K562 (cell line): Measurements from ENCODE around the gene TMEM245. TPM values are rescaled to one million over a fixed set of nuclear protein-coding genes. Genes with fewer than 3 reads are reported as not detected.

Experiments used
- BACH1 ChIP-seq: fragments of 200-800 bp; sonication (Bioruptor generic); IDR thresholded peaks from 2 replicates; pipeline ENCODE4 v1.6.1; 2016; ENCODE audit warnings: missing genetic modification characterization, missing compliant biosample characterization
- ELF1 ChIP-seq: fragments of 200-800 bp; sonication (Bioruptor generic); IDR thresholded peaks from 2 replicates; pipeline ENCODE4 v1.6.1; 2016; ENCODE audit warnings: missing genetic modification characterization, missing compliant biosample characterization
- ETV6 ChIP-seq, 3 experiments: fragments of 150-350 bp in 1 of 3; sonication (generic) in 1 of 3; formaldehyde crosslinking in 1 of 3; IDR thresholded peaks; 2 replicates each; pipeline versions ENCODE4 v1.6.1 to v1.8.0; 2014 to 2022; ENCODE audit warnings: borderline replicate concordance in 2 of 3, low read depth in 2 of 3, antibody characterized with exemption in 1 of 3, low read length in 1 of 3, mild to moderate bottlenecking in 1 of 3, missing genetic modification reagents in 1 of 3
- JUNB ChIP-seq: fragments of 450-650 bp; formaldehyde crosslinking; conservative IDR thresholded peaks from 2 replicates; pipeline ENCODE4 v1.4.0; 2020; ENCODE audit warnings: mild to moderate bottlenecking
- MBD2 ChIP-seq: sonication (generic); IDR thresholded peaks from 2 replicates; pipeline ENCODE4 v1.6.1; 2016; ENCODE audit warnings: low read depth, borderline replicate concordance
- PCBP1 ChIP-seq: fragments of 200-400 bp; formaldehyde crosslinking; IDR thresholded peaks from 2 replicates; pipeline ENCODE4 v1.6.1; 2018; ENCODE audit warnings: mild to moderate bottlenecking, low read depth, low read length; ENCODE audit not compliant: poor library complexity, severe bottlenecking
- STAG1 ChIP-seq: sonication (generic); formaldehyde crosslinking; IDR thresholded peaks from 2 replicates; pipeline ENCODE4 v1.5.0; 2020; ENCODE audit warnings: missing genetic modification reagents, borderline replicate concordance
- ZBTB7A ChIP-seq: IDR thresholded peaks from 2 replicates; pipeline ENCODE4 v1.6.1; 2011; ENCODE audit warnings: low read depth, mild to moderate bottlenecking, low read length, moderate library complexity, borderline replicate concordance; ENCODE audit not compliant: control insufficient read depth
- ZC3H4 ChIP-seq: sonication (generic); formaldehyde crosslinking; IDR thresholded peaks from 2 replicates; pipeline ENCODE4 v1.9.0; 2021; ENCODE audit warnings: missing genetic modification reagents, borderline replicate concordance
- ZFX ChIP-seq: sonication (generic); formaldehyde crosslinking; IDR thresholded peaks from 2 replicates; pipeline ENCODE4 v1.8.0; 2022; ENCODE audit warnings: mild to moderate bottlenecking, missing genetic modification reagents, moderate library complexity
- ZNF699 ChIP-seq: fragments of 250-450 bp; sonication (Bioruptor Pico); IDR thresholded peaks from 2 replicates; pipeline ENCODE4 v1.8.0; 2021; ENCODE audit warnings: mild to moderate bottlenecking, moderate library complexity; ENCODE audit not compliant: insufficient replicate concordance
- ZNF79 ChIP-seq: fragments of 250-450 bp; sonication (Bioruptor Pico); IDR thresholded peaks from 2 replicates; pipeline ENCODE4 v1.4.0; 2020; ENCODE audit warnings: low read depth, mild to moderate bottlenecking, moderate library complexity
- polyA plus RNA-seq, 8 experiments: library from polyadenylated mRNA; depleted of rRNA in 4 of 8; stranded (reverse) in 5 of 8; unstranded in 3 of 8; fragments of >200 nt; fragmentation: Nextera tagmentation in 2 of 8; fragmentation: Illumina TruSeq in 1 of 8; extraction: Ambion mirVana in 2 of 8; extraction: Trizol in 1 of 8; gene quantifications; 2 replicates each; pipeline versions ENCODE4 v1.2.1 to v1.2.3, GENCODE V29; 2011 to 2014; ENCODE audit warnings: inconsistent platforms in 1 of 8, missing spikeins in 1 of 8
- total RNA-seq, 7 experiments: library from RNA; depleted of rRNA in 6 of 7; stranded (reverse); fragments of >200 nt in 6 of 7; fragmentation: Illumina TruSeq in 2 of 7; extraction: Trizol in 2 of 7; gene quantifications; 2 replicates each; pipeline versions ENCODE4 v1.2.1 to v1.2.3, GENCODE V29; 2011 to 2021; ENCODE audit warnings: low replicate concordance in 1 of 7
- TF ChIP-seq, protein P1 (sequence below): fragments of 450-650 bp; IDR thresholded peaks from 2 replicates; pipeline ENCODE4 v1.6.1; 2017; ENCODE audit warnings: antibody characterized with exemption
- TF ChIP-seq, protein P2 (sequence below): sonication (generic); formaldehyde crosslinking; IDR thresholded peaks from 2 replicates; pipeline ENCODE4 v1.4.0; 2020; ENCODE audit warnings: mild to moderate bottlenecking, missing genetic modification reagents
- TF ChIP-seq, protein P3 (sequence below): fragments of 250-450 bp; sonication (Bioruptor Pico); IDR thresholded peaks from 2 replicates; pipeline ENCODE4 v1.5.0; 2021; ENCODE audit warnings: mild to moderate bottlenecking, moderate library complexity
- TF ChIP-seq, protein P4 (sequence below): fragments of 450-650 bp; IDR thresholded peaks from 2 replicates; pipeline ENCODE4 v1.6.1; 2014; ENCODE audit warnings: low read depth, mild to moderate bottlenecking, moderate library complexity, borderline replicate concordance

TMEM245 gene
- total and polyA plus RNA-seq, 9 of the 15 experiments (the other 6 are each of a cell fraction or from before 2014, with no cell fraction given) = 8.5 to 43.2 (median 24.3) TPM

DNA sequence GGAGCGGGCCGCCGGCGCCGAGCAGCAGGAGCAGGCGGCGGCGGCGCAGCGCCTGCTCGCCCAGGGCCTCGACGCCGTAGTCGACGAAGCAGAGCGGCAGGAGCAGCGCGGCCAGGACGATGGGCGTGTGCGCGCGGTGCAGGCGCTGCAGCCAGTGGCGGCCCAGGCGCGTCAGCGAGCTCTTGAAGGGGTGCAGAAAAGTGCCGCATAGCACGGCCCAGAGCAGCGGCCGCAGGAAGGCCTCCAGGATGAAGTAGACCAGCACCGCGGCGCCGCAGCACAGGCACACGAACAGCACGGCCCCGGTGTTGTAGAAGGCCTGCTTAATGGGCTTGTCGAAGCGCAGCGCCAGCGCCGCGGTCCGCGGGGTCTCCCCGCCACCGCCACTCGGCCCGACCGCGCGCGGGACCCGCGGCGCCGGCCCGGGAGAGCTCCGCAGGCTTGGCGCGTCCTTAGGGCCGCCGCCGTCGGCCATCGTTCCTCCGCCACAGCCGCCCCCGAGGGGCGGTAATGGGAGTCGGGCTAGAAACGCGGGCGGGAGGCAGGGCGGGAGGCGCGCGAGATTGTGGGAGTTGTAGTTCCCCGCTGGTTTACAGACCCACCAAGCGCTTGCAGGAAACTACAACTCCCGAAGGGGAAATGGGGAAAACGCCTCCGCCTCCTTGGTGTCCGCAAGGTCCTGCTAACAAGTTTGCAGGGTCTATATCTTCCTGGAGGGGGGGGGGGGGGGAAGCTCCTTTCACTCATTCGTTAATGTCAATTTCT is at the start of gene TMEM245 (continued):
- TF ChIP-seq, protein P1, sequence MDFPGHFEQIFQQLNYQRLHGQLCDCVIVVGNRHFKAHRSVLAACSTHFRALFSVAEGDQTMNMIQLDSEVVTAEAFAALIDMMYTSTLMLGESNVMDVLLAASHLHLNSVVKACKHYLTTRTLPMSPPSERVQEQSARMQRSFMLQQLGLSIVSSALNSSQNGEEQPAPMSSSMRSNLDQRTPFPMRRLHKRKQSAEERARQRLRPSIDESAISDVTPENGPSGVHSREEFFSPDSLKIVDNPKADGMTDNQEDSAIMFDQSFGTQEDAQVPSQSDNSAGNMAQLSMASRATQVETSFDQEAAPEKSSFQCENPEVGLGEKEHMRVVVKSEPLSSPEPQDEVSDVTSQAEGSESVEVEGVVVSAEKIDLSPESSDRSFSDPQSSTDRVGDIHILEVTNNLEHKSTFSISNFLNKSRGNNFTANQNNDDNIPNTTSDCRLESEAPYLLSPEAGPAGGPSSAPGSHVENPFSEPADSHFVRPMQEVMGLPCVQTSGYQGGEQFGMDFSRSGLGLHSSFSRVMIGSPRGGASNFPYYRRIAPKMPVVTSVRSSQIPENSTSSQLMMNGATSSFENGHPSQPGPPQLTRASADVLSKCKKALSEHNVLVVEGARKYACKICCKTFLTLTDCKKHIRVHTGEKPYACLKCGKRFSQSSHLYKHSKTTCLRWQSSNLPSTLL = no peak
- TF ChIP-seq ZNF79 (CRISPR knock-in tag) (no peak), ZNF699 (CRISPR knock-in tag) (no peak), PCBP1 (no peak), ZBTB7A (peak; percentile 93), ETV6 (IDR thresholded peaks at IDR 0.05; ENCODE audit: borderline replicate concordance in 1 of 2, low read depth in 2 of 2, low read length in 1 of 2) (no peak), ETV6 (CRISPR knock-in tag; IDR thresholded peaks at IDR 0.05; ENCODE audit: borderline replicate concordance) (no peak), ZFX (CRISPR knock-in tag) (peak; percentile 86), JUNB (CRISPR knock-in tag) (no peak), ZC3H4 (CRISPR knock-in tag) (peak; percentile 77; the same call in 1 of the 2 replicates), STAG1 (no peak; the same call in 1 of the 2 replicates), BACH1 (0 out of 2 replicates have a peak, but pooled peaks have one; percentile 53), ELF1 (tag) (peak; percentile 89), MBD2 (peak; percentile 75)
- TF ChIP-seq, protein P2, sequence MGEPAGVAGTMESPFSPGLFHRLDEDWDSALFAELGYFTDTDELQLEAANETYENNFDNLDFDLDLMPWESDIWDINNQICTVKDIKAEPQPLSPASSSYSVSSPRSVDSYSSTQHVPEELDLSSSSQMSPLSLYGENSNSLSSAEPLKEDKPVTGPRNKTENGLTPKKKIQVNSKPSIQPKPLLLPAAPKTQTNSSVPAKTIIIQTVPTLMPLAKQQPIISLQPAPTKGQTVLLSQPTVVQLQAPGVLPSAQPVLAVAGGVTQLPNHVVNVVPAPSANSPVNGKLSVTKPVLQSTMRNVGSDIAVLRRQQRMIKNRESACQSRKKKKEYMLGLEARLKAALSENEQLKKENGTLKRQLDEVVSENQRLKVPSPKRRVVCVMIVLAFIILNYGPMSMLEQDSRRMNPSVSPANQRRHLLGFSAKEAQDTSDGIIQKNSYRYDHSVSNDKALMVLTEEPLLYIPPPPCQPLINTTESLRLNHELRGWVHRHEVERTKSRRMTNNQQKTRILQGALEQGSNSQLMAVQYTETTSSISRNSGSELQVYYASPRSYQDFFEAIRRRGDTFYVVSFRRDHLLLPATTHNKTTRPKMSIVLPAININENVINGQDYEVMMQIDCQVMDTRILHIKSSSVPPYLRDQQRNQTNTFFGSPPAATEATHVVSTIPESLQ (CRISPR knock-in tag) = no peak
- TF ChIP-seq, protein P3, sequence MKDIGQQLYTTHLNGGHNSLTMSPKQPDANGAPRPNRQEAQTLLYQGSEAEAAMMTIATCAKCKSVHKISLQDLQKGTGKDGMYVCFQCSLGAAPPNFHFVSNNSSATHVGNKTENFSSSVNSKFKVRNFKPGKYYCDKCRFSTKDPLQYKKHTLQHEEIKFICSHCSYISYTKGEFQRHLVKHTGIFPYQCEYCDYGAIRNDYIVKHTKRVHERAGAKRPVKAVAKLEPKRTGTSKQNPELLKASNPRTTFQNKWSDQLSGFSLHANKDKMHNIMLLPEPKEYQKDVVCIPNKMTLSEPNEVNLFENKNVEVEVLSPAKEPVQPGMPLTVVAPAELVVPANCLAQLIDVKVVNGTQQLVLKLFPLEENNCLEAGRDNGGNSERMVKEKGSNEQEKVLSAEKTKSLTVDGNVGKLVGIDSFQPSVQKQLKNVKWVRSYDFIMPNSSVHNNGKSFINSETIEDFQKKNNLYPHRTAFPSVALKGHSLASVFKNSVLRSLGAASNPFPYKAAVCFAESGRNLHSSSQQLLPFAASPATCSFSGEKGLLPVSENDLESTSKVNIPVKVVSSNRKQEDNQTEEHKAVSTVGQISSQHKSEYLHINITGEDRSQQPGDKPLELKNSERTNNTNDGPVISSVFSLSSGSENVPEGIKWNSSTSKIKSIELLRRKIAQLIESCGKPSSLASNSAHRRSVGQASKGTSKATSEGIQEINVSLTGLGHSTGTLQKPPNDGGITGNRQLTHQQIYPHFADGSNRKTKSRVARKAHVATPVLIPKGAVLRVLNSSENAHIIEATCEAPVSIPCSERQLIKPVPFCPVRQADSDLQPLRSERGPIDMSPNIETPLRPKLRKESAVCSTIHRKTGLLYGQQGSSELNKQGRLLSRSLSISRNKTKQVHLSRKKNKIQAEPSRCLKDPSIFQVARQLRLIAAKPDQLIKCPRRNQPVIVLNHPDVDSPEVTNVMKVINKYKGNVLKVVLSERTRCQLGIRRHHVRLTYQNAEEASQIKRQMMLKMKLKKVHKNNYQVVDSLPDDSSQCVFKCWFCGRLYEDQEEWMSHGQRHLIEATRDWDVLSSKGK = no peak
- TF ChIP-seq, protein P4, sequence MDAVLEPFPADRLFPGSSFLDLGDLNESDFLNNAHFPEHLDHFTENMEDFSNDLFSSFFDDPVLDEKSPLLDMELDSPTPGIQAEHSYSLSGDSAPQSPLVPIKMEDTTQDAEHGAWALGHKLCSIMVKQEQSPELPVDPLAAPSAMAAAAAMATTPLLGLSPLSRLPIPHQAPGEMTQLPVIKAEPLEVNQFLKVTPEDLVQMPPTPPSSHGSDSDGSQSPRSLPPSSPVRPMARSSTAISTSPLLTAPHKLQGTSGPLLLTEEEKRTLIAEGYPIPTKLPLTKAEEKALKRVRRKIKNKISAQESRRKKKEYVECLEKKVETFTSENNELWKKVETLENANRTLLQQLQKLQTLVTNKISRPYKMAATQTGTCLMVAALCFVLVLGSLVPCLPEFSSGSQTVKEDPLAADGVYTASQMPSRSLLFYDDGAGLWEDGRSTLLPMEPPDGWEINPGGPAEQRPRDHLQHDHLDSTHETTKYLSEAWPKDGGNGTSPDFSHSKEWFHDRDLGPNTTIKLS = peak; percentile 92
